Testis (tissue), 3 donors: ENCODE data around the gene ABL1. TPM values are rescaled to one million over a fixed set of nuclear protein-coding genes. Genes with fewer than 3 reads are reported as not detected.

Experiments used
- DNase-seq: peaks from one replicate; pipeline ENCODE4 v3.0.0-alpha.2; 2019
- H3K27ac ChIP-seq, 2 donors: fragments of 200-600 bp; sonication (generic); one replicate each; pipeline ENCODE4 v1.5.1; 2019
- H3K27me3 ChIP-seq: fragments of 200-600 bp; sonication (generic); one replicate; pipeline ENCODE4 v1.5.1; 2019
- H3K36me3 ChIP-seq: fragments of 200-600 bp; sonication (generic); one replicate; pipeline ENCODE4 v1.5.1; 2017; ENCODE audit warnings: low read depth; ENCODE audit errors: missing control alignments
- H3K4me1 ChIP-seq: fragments of 200-600 bp; sonication (generic); one replicate; pipeline ENCODE4 v1.5.1; 2019
- H3K4me3 ChIP-seq, 2 donors: fragments of 200-600 bp; sonication (generic); one replicate each; pipeline ENCODE4 v1.5.1; 2017 to 2019
- H3K9me3 ChIP-seq: fragments of 200-600 bp; sonication (generic); one replicate; pipeline ENCODE4 v1.5.1; 2017
- POLR2A ChIP-seq: fragments of 450-650 bp; IDR thresholded peaks from one replicate; pipeline ENCODE4 v1.6.1; 2017; ENCODE audit warnings: antibody characterized with exemption, mild to moderate bottlenecking, moderate library complexity
- WGBS, 2 donors: methylation state at CpG; one replicate each; pipeline ENCODE4 v1.1.5; 2018; 5-methylcytosine and 5-hydroxymethylcytosine counted together
- intact Hi-C: fragments of 100-400 bp; cut with DNase I; formaldehyde crosslinking; loops from one replicate; pipeline ENCODE4 v1.15.1; 2023; ENCODE audit warnings: low total_unique reads
- polyA plus RNA-seq: library from polyadenylated mRNA; stranded (reverse); fragments of 350-450 nt; fragmentation: Illumina TruSeq; extraction: RNeasy Lipid Tissue Mini Kit (QIAGEN cat#74804); gene quantifications from one replicate; pipeline ENCODE4 v1.2.3, GENCODE V29; 2014; ENCODE audit warnings: low read depth, low replicate concordance; ENCODE audit not compliant: insufficient read depth
- total RNA-seq, 2 donors: library from RNA; depleted of rRNA; stranded (reverse); fragments of >200 nt; gene quantifications; one replicate each; pipeline ENCODE4 v1.2.3, GENCODE V29; 2016
- TF ChIP-seq, protein P1 (sequence below), 3 experiments: fragments of 450-650 bp in 2 of 3; fragments of 200-600 bp in 1 of 3; sonication (generic) in 1 of 3; IDR thresholded peaks; one replicate each; pipeline ENCODE4 v1.5.1; 2016 to 2019; ENCODE audit warnings: antibody characterized with exemption in 3 of 3, mild to moderate bottlenecking in 2 of 3, moderate library complexity in 1 of 3

ABL1 gene
- total and polyA plus RNA-seq, 3 donors from 2014 or later, result 51.0 to 65.9 (median 57.2) TPM

DNA sequence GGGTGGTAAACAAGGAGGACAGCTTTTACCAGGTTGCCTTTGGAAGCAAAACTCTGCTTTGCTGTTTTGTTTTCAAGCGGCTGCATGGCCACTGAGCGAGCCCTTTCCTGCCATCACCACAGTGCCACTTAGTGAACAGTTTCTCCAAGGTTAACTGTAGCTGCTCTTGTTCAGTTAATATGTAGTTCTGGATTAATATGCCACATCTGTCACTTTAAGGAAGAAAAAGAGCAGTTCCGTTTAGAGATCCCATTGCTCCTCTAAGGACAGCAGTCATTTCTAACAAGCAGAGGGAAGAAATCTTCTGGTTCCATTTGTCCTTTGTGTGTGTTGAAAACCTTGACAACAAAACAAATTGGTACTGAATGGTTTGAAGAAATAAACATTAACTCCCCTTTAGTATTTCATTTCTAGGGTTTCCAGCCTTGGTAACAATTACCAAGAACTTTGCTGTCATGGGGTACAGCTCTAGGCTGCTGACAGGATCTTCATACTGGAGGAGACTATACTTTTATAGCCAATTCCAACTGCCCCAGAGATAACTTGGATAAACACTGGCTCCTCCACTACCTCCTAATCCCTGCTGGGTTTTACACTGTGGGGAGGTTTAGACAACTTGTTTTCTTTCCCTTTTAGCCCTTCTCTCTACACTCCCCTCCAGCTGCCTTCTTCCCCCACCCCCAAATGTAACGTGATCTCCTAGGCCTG lies 10.3 kb upstream of the ABL1 start:
- Histone ChIP-seq H3K27me3 (no peaks in the 10 kb centered on the region), H3K4me3 (no peak overlapping the region), H3K36me3 (no peaks in the 10 kb centered on the region), H3K27ac (peak overlapping the region; percentile 75 to 84), H3K4me1 (peaks cover 33% of the 10 kb centered on the region), H3K9me3 (no peaks in the 10 kb centered on the region)
- intact Hi-C loops, result no loop called here
- no peak for TF ChIP-seq POLR2A
- TF ChIP-seq, protein P1, sequence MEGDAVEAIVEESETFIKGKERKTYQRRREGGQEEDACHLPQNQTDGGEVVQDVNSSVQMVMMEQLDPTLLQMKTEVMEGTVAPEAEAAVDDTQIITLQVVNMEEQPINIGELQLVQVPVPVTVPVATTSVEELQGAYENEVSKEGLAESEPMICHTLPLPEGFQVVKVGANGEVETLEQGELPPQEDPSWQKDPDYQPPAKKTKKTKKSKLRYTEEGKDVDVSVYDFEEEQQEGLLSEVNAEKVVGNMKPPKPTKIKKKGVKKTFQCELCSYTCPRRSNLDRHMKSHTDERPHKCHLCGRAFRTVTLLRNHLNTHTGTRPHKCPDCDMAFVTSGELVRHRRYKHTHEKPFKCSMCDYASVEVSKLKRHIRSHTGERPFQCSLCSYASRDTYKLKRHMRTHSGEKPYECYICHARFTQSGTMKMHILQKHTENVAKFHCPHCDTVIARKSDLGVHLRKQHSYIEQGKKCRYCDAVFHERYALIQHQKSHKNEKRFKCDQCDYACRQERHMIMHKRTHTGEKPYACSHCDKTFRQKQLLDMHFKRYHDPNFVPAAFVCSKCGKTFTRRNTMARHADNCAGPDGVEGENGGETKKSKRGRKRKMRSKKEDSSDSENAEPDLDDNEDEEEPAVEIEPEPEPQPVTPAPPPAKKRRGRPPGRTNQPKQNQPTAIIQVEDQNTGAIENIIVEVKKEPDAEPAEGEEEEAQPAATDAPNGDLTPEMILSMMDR (IDR thresholded peaks at IDR 0.05), result no peak
- DNase-seq, result peak; percentile 51
- 22 to 31% methylated on average over 4 of the region's 4 CpGs for WGBS, 2 donors

DNA sequence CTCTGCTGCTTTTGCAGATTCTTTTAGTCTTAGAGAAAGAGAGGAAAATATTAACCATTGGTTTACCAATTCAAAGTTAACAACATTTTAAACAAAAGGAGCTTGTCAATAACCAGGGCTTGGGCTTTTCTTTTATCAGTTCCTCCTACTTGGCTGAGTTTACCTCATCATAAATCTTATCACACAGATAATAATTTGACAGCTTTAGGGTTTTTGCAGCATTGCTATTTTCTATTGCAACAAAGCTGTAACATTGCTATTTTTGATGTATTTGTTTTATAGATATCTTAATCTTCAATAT lies 9.8 kb upstream of the ABL1 start:
- no peaks in the 10 kb centered on the region for H3K9me3 ChIP-seq
- peak overlapping the region; percentile 75 to 84 for H3K27ac ChIP-seq
- no peaks in the 10 kb centered on the region for H3K36me3 ChIP-seq
- no peak for TF ChIP-seq POLR2A
- TF ChIP-seq, protein P1 (IDR thresholded peaks at IDR 0.05), result no peak
- H3K4me3 ChIP-seq, result no peak overlapping the region
- H3K27me3 ChIP-seq, result no peaks in the 10 kb centered on the region
- no peak for DNase-seq
- H3K4me1 ChIP-seq, result peaks cover 36% of the 10 kb centered on the region
- intact Hi-C loops, result no loop called here

- intact Hi-C loops, result no loop called here
- H3K27ac ChIP-seq, result peak overlapping the region; percentile 39 to 75
- no peaks in the 10 kb centered on the region for H3K36me3 ChIP-seq
- WGBS, 2 donors, result 89 to 90% methylated on average over 5 of the region's 5 CpGs
- peaks cover 37% of the 10 kb centered on the region for H3K4me1 ChIP-seq
- H3K9me3 ChIP-seq, result no peaks in the 10 kb centered on the region
- no peak overlapping the region for H3K4me3 ChIP-seq
- no peaks in the 10 kb centered on the region for H3K27me3 ChIP-seq
- TF ChIP-seq, protein P1 (IDR thresholded peaks at IDR 0.05), result no peak
- no peak for TF ChIP-seq POLR2A
- no peak for DNase-seq
Measured at GRCh38 chr9:130825809-130826208, 9.2 kb upstream of the ABL1 start.

GRCh38 chr9:130829762-130830161 lies 5.3 kb upstream of the ABL1 start:
- Histone ChIP-seq H3K27ac (no peak overlapping the region), H3K36me3 (no peaks in the 10 kb centered on the region), H3K9me3 (no peaks in the 10 kb centered on the region), H3K4me1 (peaks cover 36% of the 10 kb centered on the region), H3K4me3 (no peak overlapping the region), H3K27me3 (no peaks in the 10 kb centered on the region)
- WGBS, 2 donors, result 74 to 82% methylated on average over 1 of the region's 1 CpG
- DNase-seq, result no peak
- intact Hi-C loops, result no loop called here
- TF ChIP-seq, protein P1 (IDR thresholded peaks at IDR 0.05), result no peak
- no peak for TF ChIP-seq POLR2A

DNA sequence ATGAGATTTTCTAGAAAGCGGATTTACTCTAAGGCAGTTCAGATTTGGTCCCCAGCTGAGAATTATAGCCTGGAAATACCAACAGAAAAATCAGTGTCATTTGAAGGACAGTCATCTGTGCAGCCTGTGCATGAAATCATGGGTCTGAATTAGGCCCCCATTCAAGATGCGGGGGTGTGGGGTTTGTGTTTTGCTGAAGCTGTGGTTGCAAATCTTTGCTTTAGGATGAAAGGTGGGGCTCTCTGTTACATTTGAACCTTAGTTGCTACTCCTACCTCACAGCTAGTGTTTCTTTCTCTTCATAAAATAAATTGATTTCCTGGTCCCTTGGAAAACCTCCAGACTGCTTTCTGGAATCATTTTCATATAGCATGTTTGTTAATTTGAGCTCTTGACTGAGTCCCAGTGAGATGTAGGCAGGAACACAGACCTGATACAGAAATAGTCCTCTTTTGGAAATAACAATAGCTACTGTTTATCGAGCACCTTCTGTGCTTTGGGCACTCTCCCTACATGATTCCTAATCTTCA lies 4.8 kb upstream of the ABL1 start:
- Histone ChIP-seq H3K27ac (no peak overlapping the region), H3K27me3 (no peaks in the 10 kb centered on the region), H3K36me3 (no peaks in the 10 kb centered on the region), H3K4me1 (peaks cover 31% of the 10 kb centered on the region), H3K9me3 (no peaks in the 10 kb centered on the region), H3K4me3 (no peak overlapping the region)
- 58 to 72% methylated on average over 3 of the region's 3 CpGs for WGBS, 2 donors
- intact Hi-C loops, result no loop called here
- no peak for TF ChIP-seq POLR2A
- TF ChIP-seq, protein P1 (IDR thresholded peaks at IDR 0.05), result no peak
- DNase-seq, result no peak
